Brain microvascular endothelial cell (primary cell): ENCODE measurements around the gene MAP3K13.
"Not testable (repeated sequence)": the region's sequence is repeated elsewhere in the genome, so short reads cannot be mapped to it uniquely, and the experiment has no call there.

Source experiments
- DNase-seq: peaks from one replicate; pipeline ENCODE4 v3.0.0-alpha.2; 2020
- H3K27ac ChIP-seq: fragments of 250-450 bp; sonication (Bioruptor Pico); 2 replicates; pipeline ENCODE4 v1.5.1; 2020; ENCODE audit warnings: mild to moderate bottlenecking, moderate library complexity
- H3K27me3 ChIP-seq: fragments of 250-450 bp; sonication (Bioruptor Pico); replicated peaks from 2 replicates; pipeline ENCODE4 v1.5.1; 2020; ENCODE audit warnings: mild to moderate bottlenecking
- H3K36me3 ChIP-seq: fragments of 250-450 bp; sonication (Bioruptor Pico); replicated peaks from 2 replicates; pipeline ENCODE4 v1.5.1; 2020; ENCODE audit warnings: mild to moderate bottlenecking
- H3K4me3 ChIP-seq: 2 replicates; pipeline ENCODE4 v1.5.1; 2011; ENCODE audit warnings: low read depth, mild to moderate bottlenecking, control low read depth, low read length, moderate library complexity
- in situ Hi-C: cut with HindIII; loops from 2 replicates; pipeline ENCODE4 v1.10.0; 2017; ENCODE audit warnings: low sequenced_read_pairs, low pct_ligation_motif_present
- TF ChIP-seq, protein P1 (sequence below): IDR thresholded peaks from 2 replicates; pipeline ENCODE4 v1.5.1; 2011; ENCODE audit warnings: low read depth, mild to moderate bottlenecking, moderate library complexity, low read length, control low read depth, inconsistent platforms; ENCODE audit errors: missing control alignments

The MAP3K13 gene

DNA sequence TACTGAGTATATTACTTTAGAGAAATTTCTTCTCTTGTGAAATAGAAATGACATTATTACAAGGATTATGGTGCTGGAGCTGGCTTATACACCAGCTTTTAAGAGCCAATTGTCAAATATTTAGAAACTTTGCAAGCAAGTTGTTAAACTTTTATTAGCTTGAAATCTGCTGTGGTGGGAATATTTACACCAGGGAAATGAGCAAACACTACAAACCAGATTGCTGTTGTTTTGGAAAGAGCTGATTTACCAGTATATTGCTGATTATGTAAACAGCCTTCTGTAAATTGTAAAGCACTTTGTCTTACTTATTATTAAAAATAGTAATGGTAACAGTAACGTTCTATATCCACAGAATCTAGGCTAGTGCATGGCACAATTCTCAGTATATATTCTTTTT, 61.5 kb downstream of the MAP3K13 start:
- Histone ChIP-seq H3K36me3 (no peaks in the 10 kb centered on the region), H3K27ac (no peak overlapping the region), H3K27me3 (no peaks in the 10 kb centered on the region), H3K4me3 (no peak overlapping the region)
- TF ChIP-seq, protein P1, sequence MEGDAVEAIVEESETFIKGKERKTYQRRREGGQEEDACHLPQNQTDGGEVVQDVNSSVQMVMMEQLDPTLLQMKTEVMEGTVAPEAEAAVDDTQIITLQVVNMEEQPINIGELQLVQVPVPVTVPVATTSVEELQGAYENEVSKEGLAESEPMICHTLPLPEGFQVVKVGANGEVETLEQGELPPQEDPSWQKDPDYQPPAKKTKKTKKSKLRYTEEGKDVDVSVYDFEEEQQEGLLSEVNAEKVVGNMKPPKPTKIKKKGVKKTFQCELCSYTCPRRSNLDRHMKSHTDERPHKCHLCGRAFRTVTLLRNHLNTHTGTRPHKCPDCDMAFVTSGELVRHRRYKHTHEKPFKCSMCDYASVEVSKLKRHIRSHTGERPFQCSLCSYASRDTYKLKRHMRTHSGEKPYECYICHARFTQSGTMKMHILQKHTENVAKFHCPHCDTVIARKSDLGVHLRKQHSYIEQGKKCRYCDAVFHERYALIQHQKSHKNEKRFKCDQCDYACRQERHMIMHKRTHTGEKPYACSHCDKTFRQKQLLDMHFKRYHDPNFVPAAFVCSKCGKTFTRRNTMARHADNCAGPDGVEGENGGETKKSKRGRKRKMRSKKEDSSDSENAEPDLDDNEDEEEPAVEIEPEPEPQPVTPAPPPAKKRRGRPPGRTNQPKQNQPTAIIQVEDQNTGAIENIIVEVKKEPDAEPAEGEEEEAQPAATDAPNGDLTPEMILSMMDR, result no peak
- in situ Hi-C loops, result no loop called here
- no peak for DNase-seq

DNA sequence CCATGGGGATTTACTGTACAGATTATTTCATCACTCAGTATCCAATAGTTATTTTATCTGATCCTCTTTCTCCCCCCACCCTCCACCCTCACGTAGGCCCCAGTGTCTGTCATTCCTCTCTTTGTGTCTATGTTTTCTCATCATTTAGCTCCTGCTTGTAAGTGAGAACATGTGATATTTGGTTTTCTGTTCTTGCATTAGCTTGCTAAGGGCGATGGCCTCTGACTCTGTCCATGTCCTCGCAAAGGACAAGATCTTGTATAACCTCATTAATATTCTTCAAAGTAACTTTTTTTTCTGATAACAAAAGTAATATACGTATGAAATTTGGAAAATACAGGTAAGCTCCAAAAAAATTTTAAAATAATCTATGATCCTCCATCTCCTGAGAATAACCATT, 67.4 kb downstream of the MAP3K13 start:
- TF ChIP-seq, protein P1, result no peak
- no peak overlapping the region for H3K4me3 ChIP-seq
- no peak for DNase-seq
- H3K27me3 ChIP-seq, result no peaks in the 10 kb centered on the region
- H3K27ac ChIP-seq, result no peak overlapping the region
- H3K36me3 ChIP-seq, result no peaks in the 10 kb centered on the region
- in situ Hi-C loops, result no loop called here

DNA sequence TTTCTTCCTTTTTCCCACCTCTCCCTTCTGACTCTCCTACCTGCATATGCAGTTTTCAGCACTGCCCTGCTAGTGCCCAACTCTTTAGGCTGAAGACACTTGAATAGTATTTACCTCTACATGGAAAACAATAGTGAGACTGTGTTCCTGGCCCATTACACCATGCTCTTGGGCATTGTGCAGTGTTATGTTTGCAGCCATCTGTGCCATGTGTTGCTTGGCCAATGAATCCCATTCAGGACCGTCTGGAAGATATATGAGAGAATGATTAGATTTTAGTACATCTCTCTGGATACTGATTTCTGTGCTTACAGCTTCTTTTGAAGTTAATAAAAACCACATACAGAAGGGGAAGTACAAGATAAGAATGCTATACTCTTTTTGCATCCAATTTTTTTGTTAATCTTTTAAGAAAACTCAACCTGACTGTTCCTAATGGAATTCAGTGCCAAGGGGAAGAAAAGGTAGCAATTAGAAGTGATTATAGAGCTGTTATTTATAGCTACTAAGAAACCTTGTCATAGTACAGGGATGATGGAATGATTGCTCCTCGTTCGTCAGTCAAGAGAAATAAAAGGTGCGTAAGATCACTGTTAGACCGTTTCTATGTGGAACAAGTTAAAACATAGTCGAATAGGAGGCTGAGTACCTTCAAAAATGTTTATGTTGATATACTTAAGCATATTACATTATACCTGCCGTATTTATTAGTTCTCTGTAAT, 77.0 kb downstream of the MAP3K13 start:
- Histone ChIP-seq H3K4me3 (no peak overlapping the region), H3K27me3 (no peaks in the 10 kb centered on the region), H3K27ac (no peak overlapping the region), H3K36me3 (no peaks in the 10 kb centered on the region)
- DNase-seq, result no peak
- in situ Hi-C loops, result no loop called here
- TF ChIP-seq, protein P1, result no peak

DNA sequence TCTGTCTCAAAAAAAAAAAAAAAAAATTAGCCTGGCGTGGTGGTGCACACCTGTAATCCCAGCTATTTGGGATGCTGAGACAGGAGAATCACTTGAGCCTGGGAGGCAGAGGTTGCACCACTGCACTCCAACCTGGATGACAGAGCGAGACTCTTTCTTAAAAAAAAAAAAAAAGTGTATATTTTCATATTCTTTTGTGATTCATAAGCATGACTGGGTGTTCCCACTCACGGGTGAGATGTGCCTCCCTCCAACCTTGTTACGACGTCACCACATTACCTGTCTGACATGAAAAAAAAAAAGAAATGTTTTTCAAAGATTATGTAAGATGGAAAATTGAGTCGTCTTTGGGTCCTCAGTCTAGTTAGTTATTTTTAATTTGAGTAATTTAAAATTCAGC, 79.1 kb downstream of the MAP3K13 start:
- H3K36me3 ChIP-seq, result no peaks in the 10 kb centered on the region
- in situ Hi-C loops, result no loop called here
- TF ChIP-seq, protein P1, result no peak
- no peaks in the 10 kb centered on the region for H3K27me3 ChIP-seq
- no peak overlapping the region for H3K4me3 ChIP-seq
- H3K27ac ChIP-seq, result no peak overlapping the region
- DNase-seq, result no peak

DNA sequence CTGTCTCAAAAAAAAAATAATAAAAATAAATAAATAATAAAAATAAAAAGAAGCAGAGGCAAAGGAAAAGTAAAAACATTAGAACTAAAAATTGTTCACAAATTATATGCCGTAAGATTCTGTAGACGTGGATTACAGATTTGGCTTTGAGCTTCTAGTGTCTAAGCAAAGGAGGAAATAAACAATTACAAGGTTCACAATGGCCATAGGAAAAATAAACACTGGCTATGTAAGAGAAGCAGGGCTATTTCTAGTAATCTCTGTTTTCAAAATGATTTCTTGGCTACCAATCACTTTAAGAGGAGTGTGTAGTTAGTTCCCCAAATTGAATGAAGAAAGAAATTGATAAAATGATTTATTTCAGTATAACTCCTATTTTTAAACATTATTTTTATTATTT, 81.4 kb downstream of the MAP3K13 start:
- no peak overlapping the region for H3K4me3 ChIP-seq
- DNase-seq, result no peak
- in situ Hi-C loops, result no loop called here
- no peaks in the 10 kb centered on the region for H3K36me3 ChIP-seq
- TF ChIP-seq, protein P1, result no peak
- H3K27me3 ChIP-seq, result no peaks in the 10 kb centered on the region
- H3K27ac ChIP-seq, result no peak overlapping the region

DNA sequence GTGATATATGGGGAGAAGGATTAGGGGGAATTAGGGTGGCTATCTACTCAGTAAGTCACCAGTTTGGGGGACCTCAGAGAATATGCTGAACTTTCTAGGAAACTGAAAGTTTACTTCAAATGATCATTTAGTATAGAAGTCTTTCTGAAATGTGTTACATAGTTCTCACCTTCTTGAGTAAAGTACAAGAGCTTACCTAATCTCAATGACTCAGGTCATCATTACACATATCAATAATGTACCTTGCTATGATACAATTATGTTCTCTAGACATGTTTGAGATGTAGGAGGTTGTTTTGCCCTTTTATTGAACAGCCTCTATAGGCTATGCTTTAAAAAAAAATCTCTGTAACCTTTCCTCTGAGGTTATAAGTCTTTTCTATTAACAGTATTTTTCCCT, 85.2 kb downstream of the MAP3K13 start:
- Histone ChIP-seq H3K4me3 (no peak overlapping the region), H3K27me3 (no peaks in the 10 kb centered on the region), H3K36me3 (no peaks in the 10 kb centered on the region), H3K27ac (no peak overlapping the region)
- TF ChIP-seq, protein P1, result no peak
- DNase-seq, result no peak
- in situ Hi-C loops, result no loop called here

DNA sequence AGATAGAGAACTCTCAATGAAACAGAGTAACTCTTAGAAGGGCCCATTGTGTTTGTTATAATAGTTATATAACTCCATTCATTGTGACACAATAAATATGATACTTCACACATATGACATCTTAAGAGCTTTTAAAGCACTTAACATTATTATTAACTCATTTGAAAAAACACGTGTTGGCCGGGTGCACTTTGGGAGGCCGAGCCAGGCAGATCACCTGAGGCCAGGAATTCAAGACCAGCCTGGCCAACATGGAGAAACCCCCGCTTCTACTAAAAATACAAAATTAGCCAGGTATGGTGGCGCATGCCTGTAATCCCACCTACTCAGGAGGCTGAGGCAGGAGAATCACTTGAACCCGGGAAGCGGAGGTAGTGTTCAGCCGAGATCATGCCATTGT, 88.5 kb downstream of the MAP3K13 start:
- in situ Hi-C loops, result not testable (repeated sequence)

More for the DNA sequence above, 88.5 kb downstream of the MAP3K13 start:
- H3K36me3 ChIP-seq, H3K27ac ChIP-seq, H3K4me3 ChIP-seq, DNase-seq, H3K27me3 ChIP-seq: not testable (repeated sequence)
